K562 (cell line): ENCODE data around the gene CLASP2. TPM values are rescaled to one million over a fixed set of nuclear protein-coding genes. Genes with fewer than 3 reads are reported as not detected.

Experiments used
- CREM ChIP-seq: IDR thresholded peaks from 2 replicates; pipeline ENCODE4 v1.6.1; 2014; ENCODE audit warnings: antibody characterized with exemption, low read depth
- GABPB2 ChIP-seq: fragments of 250-450 bp; sonication (Bioruptor Pico); conservative IDR thresholded peaks from 2 replicates; pipeline ENCODE4 v1.5.1; 2021; ENCODE audit warnings: mild to moderate bottlenecking
- MCM2 ChIP-seq: fragments of 450-650 bp; IDR thresholded peaks from 2 replicates; pipeline ENCODE4 v1.6.1; 2017; ENCODE audit warnings: low read depth, mild to moderate bottlenecking
- NR3C1 ChIP-seq: sonication (generic); formaldehyde crosslinking; IDR thresholded peaks from 2 replicates; pipeline ENCODE4 v1.8.1; 2022; ENCODE audit warnings: missing genetic modification reagents
- RUNX1 ChIP-seq: sonication (generic); IDR thresholded peaks from 2 replicates; pipeline ENCODE4 v1.6.1; 2016; ENCODE audit warnings: antibody characterized with exemption, low read depth
- SMAD2 ChIP-seq: fragments of 150-350 bp; IDR thresholded peaks from 2 replicates; pipeline ENCODE4 v1.6.1; 2014; ENCODE audit warnings: low read depth, mild to moderate bottlenecking, low read length
- TAF15 ChIP-seq: fragments of 200-400 bp; formaldehyde crosslinking; IDR thresholded peaks from 2 replicates; pipeline ENCODE4 v1.6.1; 2017; ENCODE audit warnings: mild to moderate bottlenecking, low read depth, low read length, moderate library complexity
- polyA plus RNA-seq, 8 experiments: library from polyadenylated mRNA; depleted of rRNA in 4 of 8; stranded (reverse) in 5 of 8; unstranded in 3 of 8; fragments of >200 nt; fragmentation: Nextera tagmentation in 2 of 8; fragmentation: Illumina TruSeq in 1 of 8; extraction: Ambion mirVana in 2 of 8; extraction: Trizol in 1 of 8; gene quantifications; 2 replicates each; pipeline versions ENCODE4 v1.2.1 to v1.2.3, GENCODE V29; 2011 to 2014; ENCODE audit warnings: inconsistent platforms in 1 of 8, missing spikeins in 1 of 8
- total RNA-seq, 7 experiments: library from RNA; depleted of rRNA in 6 of 7; stranded (reverse); fragments of >200 nt in 6 of 7; fragmentation: Illumina TruSeq in 2 of 7; extraction: Trizol in 2 of 7; gene quantifications; 2 replicates each; pipeline versions ENCODE4 v1.2.1 to v1.2.3, GENCODE V29; 2011 to 2021; ENCODE audit warnings: low replicate concordance in 1 of 7
- TF ChIP-seq, protein P1 (sequence below), 2 experiments: fragments of 450-650 bp; formaldehyde crosslinking in 1 of 2; IDR thresholded peaks; 2 replicates each; pipeline versions ENCODE4 v1.4.0 to v1.6.1; 2014 to 2020; ENCODE audit warnings: mild to moderate bottlenecking in 2 of 2, borderline replicate concordance in 1 of 2, low read depth in 1 of 2
- TF ChIP-seq, protein P2 (sequence below): fragments of 450-650 bp; IDR thresholded peaks from 2 replicates; pipeline ENCODE4 v1.6.1; 2016; ENCODE audit warnings: low read depth

Gene CLASP2
- total and polyA plus RNA-seq, 9 of the 15 experiments (the other 6 are each of a cell fraction or from before 2014, with no cell fraction given) = 13.5 to 107 (median 71.8) TPM

DNA sequence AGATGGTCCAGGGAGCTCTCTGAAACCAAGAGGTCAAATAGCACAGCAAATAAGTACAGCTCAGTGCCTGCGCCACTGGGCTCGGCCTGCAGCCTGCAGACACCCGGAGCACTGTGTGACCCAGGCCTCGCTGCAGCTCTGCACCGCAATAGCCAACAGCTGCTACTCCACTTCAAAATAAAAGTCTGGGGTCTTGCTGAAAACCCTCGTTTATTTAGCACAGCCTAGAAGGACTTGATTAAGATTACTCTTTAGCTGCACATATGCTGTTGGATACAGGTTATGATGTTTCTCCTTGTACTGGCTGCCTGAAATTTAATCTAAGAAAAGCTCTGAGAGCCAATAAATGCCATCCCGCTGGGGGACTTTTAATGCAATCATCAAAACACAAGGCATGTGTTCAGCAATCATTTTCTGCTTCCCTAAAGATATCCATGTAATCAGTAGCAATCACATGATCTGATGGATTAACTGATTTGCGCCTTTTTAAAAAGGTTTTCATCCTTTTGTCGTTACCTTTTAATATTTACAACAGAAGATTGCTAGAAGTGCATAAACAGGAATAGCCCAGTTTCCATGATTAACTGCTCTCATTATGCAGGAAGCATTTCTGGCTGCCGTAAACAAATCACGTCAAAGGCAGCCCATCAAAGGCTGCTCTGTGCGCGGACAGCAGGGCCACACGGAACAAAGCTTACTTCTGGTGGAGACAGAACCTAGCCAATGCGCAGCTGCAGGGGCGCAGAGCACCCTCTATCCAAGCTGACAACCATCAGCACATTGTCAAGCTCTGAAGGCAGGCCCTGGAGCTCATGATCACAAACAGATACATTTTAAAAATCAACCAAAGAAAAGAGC, 58.8 kb downstream of the CLASP2 start (continued):
- TF ChIP-seq, protein P1, sequence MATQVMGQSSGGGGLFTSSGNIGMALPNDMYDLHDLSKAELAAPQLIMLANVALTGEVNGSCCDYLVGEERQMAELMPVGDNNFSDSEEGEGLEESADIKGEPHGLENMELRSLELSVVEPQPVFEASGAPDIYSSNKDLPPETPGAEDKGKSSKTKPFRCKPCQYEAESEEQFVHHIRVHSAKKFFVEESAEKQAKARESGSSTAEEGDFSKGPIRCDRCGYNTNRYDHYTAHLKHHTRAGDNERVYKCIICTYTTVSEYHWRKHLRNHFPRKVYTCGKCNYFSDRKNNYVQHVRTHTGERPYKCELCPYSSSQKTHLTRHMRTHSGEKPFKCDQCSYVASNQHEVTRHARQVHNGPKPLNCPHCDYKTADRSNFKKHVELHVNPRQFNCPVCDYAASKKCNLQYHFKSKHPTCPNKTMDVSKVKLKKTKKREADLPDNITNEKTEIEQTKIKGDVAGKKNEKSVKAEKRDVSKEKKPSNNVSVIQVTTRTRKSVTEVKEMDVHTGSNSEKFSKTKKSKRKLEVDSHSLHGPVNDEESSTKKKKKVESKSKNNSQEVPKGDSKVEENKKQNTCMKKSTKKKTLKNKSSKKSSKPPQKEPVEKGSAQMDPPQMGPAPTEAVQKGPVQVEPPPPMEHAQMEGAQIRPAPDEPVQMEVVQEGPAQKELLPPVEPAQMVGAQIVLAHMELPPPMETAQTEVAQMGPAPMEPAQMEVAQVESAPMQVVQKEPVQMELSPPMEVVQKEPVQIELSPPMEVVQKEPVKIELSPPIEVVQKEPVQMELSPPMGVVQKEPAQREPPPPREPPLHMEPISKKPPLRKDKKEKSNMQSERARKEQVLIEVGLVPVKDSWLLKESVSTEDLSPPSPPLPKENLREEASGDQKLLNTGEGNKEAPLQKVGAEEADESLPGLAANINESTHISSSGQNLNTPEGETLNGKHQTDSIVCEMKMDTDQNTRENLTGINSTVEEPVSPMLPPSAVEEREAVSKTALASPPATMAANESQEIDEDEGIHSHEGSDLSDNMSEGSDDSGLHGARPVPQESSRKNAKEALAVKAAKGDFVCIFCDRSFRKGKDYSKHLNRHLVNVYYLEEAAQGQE (IDR thresholded peaks at IDR 0.05; ENCODE audit: borderline replicate concordance) = peak; percentile 35; the same call in 1 of the 2 replicates
- TF ChIP-seq, protein P1 (CRISPR knock-in tag; IDR thresholded peaks at IDR 0.05; ENCODE audit: low read depth) = 0 out of 2 replicates have a peak, but pooled peaks have one; percentile 52
- TF ChIP-seq NR3C1 = no peak
- TF ChIP-seq TAF15 = no peak
- TF ChIP-seq RUNX1 = no peak
- TF ChIP-seq MCM2 = no peak
- 0 out of 2 replicates have a peak, but pooled peaks have one; percentile 8 for TF ChIP-seq CREM
- TF ChIP-seq GABPB2 (CRISPR knock-in tag) = no peak
- TF ChIP-seq, protein P2, sequence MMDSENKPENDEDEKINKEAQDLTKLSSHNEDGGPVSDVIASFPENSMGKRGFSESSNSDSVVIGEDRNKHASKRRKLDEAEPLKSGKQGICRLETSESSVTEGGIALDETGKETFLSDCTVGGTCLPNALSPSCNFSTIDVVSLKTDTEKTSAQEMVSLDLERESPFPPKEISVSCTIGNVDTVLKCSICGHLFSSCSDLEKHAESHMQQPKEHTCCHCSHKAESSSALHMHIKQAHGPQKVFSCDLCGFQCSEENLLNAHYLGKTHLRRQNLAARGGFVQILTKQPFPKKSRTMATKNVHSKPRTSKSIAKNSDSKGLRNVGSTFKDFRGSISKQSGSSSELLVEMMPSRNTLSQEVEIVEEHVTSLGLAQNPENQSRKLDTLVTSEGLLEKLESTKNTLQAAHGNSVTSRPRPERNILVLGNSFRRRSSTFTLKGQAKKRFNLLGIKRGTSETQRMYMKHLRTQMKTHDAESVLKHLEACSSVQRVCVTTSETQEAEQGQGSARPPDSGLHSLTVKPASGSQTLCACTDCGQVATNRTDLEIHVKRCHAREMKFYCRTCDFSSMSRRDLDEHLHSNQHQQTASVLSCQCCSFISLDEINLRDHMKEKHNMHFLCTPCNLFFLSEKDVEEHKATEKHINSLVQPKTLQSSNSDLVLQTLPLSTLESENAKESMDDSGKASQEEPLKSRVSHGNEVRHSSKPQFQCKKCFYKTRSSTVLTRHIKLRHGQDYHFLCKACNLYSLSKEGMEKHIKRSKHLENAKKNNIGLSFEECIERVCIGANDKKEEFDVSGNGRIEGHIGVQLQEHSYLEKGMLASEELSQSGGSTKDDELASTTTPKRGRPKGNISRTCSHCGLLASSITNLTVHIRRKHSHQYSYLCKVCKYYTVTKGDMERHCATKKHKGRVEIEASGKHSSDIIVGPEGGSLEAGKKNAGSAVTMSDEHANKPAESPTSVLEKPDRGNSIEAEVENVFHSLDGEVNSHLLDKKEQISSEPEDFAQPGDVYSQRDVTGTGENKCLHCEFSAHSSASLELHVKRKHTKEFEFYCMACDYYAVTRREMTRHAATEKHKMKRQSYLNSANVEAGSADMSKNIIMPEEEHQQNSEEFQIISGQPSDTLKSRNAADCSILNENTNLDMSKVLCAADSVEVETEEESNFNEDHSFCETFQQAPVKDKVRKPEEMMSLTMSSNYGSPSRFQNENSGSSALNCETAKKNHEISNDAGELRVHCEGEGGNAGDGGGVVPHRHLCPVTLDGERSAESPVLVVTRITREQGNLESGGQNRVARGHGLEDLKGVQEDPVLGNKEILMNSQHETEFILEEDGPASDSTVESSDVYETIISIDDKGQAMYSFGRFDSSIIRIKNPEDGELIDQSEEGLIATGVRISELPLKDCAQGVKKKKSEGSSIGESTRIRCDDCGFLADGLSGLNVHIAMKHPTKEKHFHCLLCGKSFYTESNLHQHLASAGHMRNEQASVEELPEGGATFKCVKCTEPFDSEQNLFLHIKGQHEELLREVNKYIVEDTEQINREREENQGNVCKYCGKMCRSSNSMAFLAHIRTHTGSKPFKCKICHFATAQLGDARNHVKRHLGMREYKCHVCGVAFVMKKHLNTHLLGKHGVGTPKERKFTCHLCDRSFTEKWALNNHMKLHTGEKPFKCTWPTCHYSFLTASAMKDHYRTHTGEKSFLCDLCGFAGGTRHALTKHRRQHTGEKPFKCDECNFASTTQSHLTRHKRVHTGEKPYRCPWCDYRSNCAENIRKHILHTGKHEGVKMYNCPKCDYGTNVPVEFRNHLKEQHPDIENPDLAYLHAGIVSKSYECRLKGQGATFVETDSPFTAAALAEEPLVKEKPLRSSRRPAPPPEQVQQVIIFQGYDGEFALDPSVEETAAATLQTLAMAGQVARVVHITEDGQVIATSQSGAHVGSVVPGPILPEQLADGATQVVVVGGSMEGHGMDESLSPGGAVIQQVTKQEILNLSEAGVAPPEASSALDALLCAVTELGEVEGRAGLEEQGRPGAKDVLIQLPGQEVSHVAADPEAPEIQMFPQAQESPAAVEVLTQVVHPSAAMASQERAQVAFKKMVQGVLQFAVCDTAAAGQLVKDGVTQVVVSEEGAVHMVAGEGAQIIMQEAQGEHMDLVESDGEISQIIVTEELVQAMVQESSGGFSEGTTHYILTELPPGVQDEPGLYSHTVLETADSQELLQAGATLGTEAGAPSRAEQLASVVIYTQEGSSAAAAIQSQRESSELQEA = no peak
- TF ChIP-seq SMAD2 = no peak
